ENCODE results near the gene GPX1. TPM values are rescaled to one million over a fixed set of nuclear protein-coding genes. Genes with fewer than 3 reads are reported as not detected.
A peak's percentile ranks its signal among the peaks of the same experiment; 100 is the strongest.
"Not testable (repeated sequence)": the region's sequence is repeated elsewhere in the genome, so short reads cannot be mapped to it uniquely, and the experiment has no call there.

Gene GPX1
- total RNA-seq, 4 donors from 2014 or later = 126 to 400 (median 228) TPM

GRCh38 chr3:49333916-49334633, 24.1 kb downstream of the GPX1 start:
- WGBS, 2 donors = 86 to 91% methylated on average over 5 of the region's 5 CpGs

GRCh38 chr3:49333091-49333490, 25.1 kb downstream of the GPX1 start:
- H3K9me3 ChIP-seq = no peaks in the 10 kb centered on the region
- no peak for DNase-seq
- peak overlapping the region in 1 of 4 donors; percentile 13 for H3K27ac ChIP-seq
- peaks cover 8 to 97% (median 35%) of the 10 kb centered on the region in 3 donors for H3K36me3 ChIP-seq
- no peak overlapping the region for H3K4me3 ChIP-seq
- WGBS, 2 donors = 80 to 84% methylated on average over 3 of the region's 3 CpGs
- TF ChIP-seq POLR2A (IDR thresholded peaks at IDR 0.05) (no peak), CTCF (IDR thresholded peaks at IDR 0.05) (no peak)
- intact Hi-C loops (cut with DNase I) = loop anchor here (10.0 kb wide), 2 partner anchors 112 to 158 kb away; partner anchors contain the start of gene KLHDC8B
- H3K4me1 ChIP-seq = peaks cover 0 to 29% (median 7%) of the 10 kb centered on the region in 3 donors
- H3K27me3 ChIP-seq = no peaks in the 10 kb centered on the region

More at GRCh38 chr3:49333916-49334633, 24.1 kb downstream of the GPX1 start:
- intact Hi-C loops (cut with DNase I) = loop anchor here (10.0 kb wide), 2 partner anchors 111 to 159 kb away; partner anchors contain the start of gene KLHDC8B
- TF ChIP-seq POLR2A (IDR thresholded peaks at IDR 0.05) (no peak), CTCF (IDR thresholded peaks at IDR 0.05) (no peak)
- H3K9me3 ChIP-seq = no peaks in the 10 kb centered on the region
- no peaks in the 10 kb centered on the region for H3K27me3 ChIP-seq
- H3K27ac ChIP-seq = peak overlapping the region in 1 of 4 donors; percentile 5
- no peak overlapping the region for H3K4me3 ChIP-seq
- peaks cover 0 to 33% (median 11%) of the 10 kb centered on the region in 3 donors for H3K4me1 ChIP-seq
- DNase-seq = no peak
- peaks cover 8 to 87% (median 35%) of the 10 kb centered on the region in 3 donors for H3K36me3 ChIP-seq

- DNase-seq = no peak
- Histone ChIP-seq H3K9me3 (no peaks in the 10 kb centered on the region), H3K36me3 (peaks cover 33 to 100% (median 52%) of the 10 kb centered on the region in 3 donors)
These were observed 29.0 kb downstream of the GPX1 start for GRCh38 chr3:49329186-49329585.

GRCh38 chr3:49328350-49328749, 29.8 kb downstream of the GPX1 start:
- peaks cover 35 to 100% (median 49%) of the 10 kb centered on the region in 3 donors for H3K36me3 ChIP-seq
- WGBS, 2 donors = 50 to 90% methylated on average over 2 of the region's 2 CpGs
- DNase-seq; H3K4me3 ChIP-seq; H3K9me3 ChIP-seq; H3K27ac ChIP-seq; H3K27me3 ChIP-seq; intact Hi-C loops (cut with DNase I); H3K4me1 ChIP-seq: not testable (repeated sequence)

More at GRCh38 chr3:49329186-49329585, 29.0 kb downstream of the GPX1 start:
- TF ChIP-seq CTCF (IDR thresholded peaks at IDR 0.05) (no peak), POLR2A (IDR thresholded peaks at IDR 0.05) (no peak)
- no peaks in the 10 kb centered on the region for H3K27me3 ChIP-seq
- intact Hi-C loops (cut with DNase I) = no loop called here
- H3K27ac ChIP-seq = no peak overlapping the region
- 81 to 87% methylated on average over 4 of the region's 4 CpGs for WGBS, 2 donors
- no peak overlapping the region for H3K4me3 ChIP-seq
- H3K4me1 ChIP-seq = peaks cover 0 to 14% (median 6%) of the 10 kb centered on the region in 3 donors

- peaks cover 35 to 100% (median 46%) of the 10 kb centered on the region in 3 donors for H3K36me3 ChIP-seq
- TF ChIP-seq POLR2A (IDR thresholded peaks at IDR 0.05) (no peak), CTCF (IDR thresholded peaks at IDR 0.05) (peak in 3 of 6 experiments; percentile 8 to 37 (median 15))
- H3K4me1 ChIP-seq = peaks cover 0 to 7% (median 6%) of the 10 kb centered on the region in 3 donors
- intact Hi-C loops (cut with DNase I) = no loop called here
- no peak overlapping the region for H3K27ac ChIP-seq
- no peak overlapping the region for H3K4me3 ChIP-seq
- DNase-seq = no peak
- H3K27me3 ChIP-seq = no peaks in the 10 kb centered on the region
- WGBS, 2 donors = 83 to 91% methylated on average over 6 to 7 of the region's 7 CpGs
- no peaks in the 10 kb centered on the region for H3K9me3 ChIP-seq
These were observed 30.7 kb downstream of the GPX1 start for GRCh38 chr3:49327485-49327884.
